IPS DF 6.9 (cell line): Measurements from ENCODE around the gene UTS2.

Experiments used
- DNase-seq: peaks from one replicate; pipeline ENCODE4 v3.0.0-alpha.2; 2013; ENCODE audit warnings: low read depth, low spot score
- H3K27ac ChIP-seq: one replicate; pipeline ENCODE4 v1.5.1; 2013; ENCODE audit warnings: low read length, control low read depth
- H3K27me3 ChIP-seq: 2 replicates; pipeline ENCODE4 v1.6.1; 2013; ENCODE audit warnings: mild to moderate bottlenecking, low read length; ENCODE audit not compliant: control insufficient read depth, insufficient read depth
- H3K36me3 ChIP-seq: 2 replicates; pipeline ENCODE4 v1.6.1; 2013; ENCODE audit warnings: low read length; ENCODE audit not compliant: control insufficient read depth, insufficient read depth
- H3K4me1 ChIP-seq: 2 replicates; pipeline ENCODE4 v1.6.1; 2013; ENCODE audit warnings: low read length; ENCODE audit not compliant: control insufficient read depth, insufficient read depth
- H3K4me3 ChIP-seq: 2 replicates; pipeline ENCODE4 v1.5.1; 2013; ENCODE audit warnings: mild to moderate bottlenecking, low read length
- H3K9me3 ChIP-seq: 2 replicates; pipeline ENCODE4 v1.6.1; 2013; ENCODE audit warnings: low read length, inconsistent platforms; ENCODE audit not compliant: control insufficient read depth, insufficient read depth
- WGBS: extraction: QIAGEN DNeasy Blood & Tissue Kit; methylation state at CpG from one replicate; pipeline ENCODE4 v1.1.7; 2013; ENCODE audit warnings: mixed read lengths, missing lambda C conversion rate; ENCODE audit not compliant: insufficient read length, insufficient coverage; 5-methylcytosine and 5-hydroxymethylcytosine counted together

Gene UTS2

DNA sequence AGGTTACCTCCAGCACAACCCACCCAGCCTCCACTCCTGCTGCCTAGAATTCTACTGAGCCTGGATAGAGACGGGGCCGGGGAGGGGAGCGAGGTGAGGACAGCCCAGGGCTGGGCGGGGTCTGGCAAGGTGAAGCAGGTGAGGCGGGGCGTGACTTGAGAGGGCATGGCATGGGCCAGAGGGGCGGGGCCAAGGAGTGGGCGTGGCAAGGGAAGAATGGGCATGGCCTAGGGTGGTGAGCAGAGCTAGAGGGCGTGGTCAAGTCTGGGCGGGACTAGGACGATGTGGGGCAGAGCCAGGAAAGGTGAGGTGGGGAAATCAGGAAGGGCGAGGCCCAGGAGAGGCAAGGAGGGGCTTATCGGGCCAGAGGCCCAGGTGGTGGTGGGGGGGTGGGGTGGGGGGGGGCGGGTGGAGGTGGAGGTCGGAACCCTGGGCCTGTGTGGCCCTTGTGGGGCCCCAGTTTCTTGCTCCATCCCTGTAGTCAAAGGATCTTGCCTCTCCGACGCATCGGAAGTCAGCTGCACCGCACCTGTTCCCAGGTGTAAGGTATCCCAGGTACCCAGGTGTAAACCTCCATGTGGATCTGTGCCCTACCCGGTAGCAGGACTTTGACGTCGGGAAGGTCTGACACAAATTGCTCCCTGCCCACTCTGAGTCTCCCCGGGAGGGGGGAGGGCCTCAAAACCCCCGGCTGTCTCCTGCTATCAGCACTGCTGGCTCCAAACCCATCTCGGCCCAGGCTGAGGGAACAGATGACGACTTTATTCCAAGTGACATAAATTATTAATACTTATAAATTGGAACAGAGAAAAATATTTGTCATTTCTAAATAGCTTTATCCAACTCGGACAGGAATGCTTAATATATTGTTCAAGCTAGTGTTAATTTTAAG lies 32.9 kb upstream of the UTS2 start:
- H3K27me3 ChIP-seq, result no peaks in the 10 kb centered on the region
- WGBS, result no CpG with 5 or more reads among the region's 27 CpGs
- peak; percentile 90 for DNase-seq
- H3K4me3 ChIP-seq, result no peak overlapping the region
- H3K36me3 ChIP-seq, result no peaks in the 10 kb centered on the region
- H3K4me1 ChIP-seq, result no peaks in the 10 kb centered on the region
- no peak overlapping the region for H3K27ac ChIP-seq
- no peaks in the 10 kb centered on the region for H3K9me3 ChIP-seq

DNA sequence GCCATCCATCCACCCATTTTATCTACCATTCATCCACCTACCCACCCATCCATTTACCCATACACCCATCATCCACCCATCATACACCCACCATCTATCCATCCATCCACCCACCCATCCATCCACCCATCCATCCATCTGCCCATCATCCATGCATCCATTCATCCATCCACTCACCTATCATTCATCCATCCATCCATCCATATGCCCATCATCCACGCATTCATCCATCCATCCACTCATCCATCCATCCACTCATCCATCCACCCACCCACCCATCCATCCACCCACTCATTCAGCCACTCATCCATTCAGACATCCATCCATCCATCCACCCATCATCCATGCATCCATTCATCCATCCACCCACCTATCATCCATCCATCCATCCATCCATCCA lies 31.9 kb upstream of the UTS2 start:
- no CpG with 5 or more reads among the region's 1 CpG for WGBS
- Histone ChIP-seq H3K9me3 (no peaks in the 10 kb centered on the region), H3K4me3 (no peak overlapping the region)

DNA sequence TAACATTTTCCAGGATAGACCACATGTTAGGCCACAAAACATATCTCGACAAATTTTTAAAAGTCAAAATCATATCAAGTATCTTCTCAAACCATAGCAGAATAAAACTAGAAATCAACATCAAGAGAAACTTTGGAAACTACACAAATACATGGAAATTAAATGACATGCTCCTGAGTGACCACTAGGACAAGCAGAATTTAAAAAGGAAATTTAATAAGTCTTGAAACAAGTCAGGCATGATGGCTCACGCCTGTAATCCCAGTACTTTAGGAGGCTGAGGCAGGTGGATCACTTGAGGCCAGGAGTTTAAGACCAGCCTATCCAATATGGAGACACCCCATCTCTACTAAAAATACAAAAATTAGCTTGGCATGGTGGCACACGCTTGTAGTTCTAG lies 26.4 kb upstream of the UTS2 start:
- Histone ChIP-seq H3K27ac (no peak overlapping the region), H3K4me1 (no peaks in the 10 kb centered on the region), H3K27me3 (no peaks in the 10 kb centered on the region), H3K9me3 (no peaks in the 10 kb centered on the region), H3K4me3 (no peak overlapping the region), H3K36me3 (no peaks in the 10 kb centered on the region)
- WGBS, result no CpG with 5 or more reads among the region's 3 CpGs
- DNase-seq, result no peak

More for the DNA sequence above, 31.9 kb upstream of the UTS2 start:
- H3K4me1 ChIP-seq, result no peaks in the 10 kb centered on the region
- H3K36me3 ChIP-seq, result no peaks in the 10 kb centered on the region
- no peaks in the 10 kb centered on the region for H3K27me3 ChIP-seq
- no peak for DNase-seq
- no peak overlapping the region for H3K27ac ChIP-seq

DNA sequence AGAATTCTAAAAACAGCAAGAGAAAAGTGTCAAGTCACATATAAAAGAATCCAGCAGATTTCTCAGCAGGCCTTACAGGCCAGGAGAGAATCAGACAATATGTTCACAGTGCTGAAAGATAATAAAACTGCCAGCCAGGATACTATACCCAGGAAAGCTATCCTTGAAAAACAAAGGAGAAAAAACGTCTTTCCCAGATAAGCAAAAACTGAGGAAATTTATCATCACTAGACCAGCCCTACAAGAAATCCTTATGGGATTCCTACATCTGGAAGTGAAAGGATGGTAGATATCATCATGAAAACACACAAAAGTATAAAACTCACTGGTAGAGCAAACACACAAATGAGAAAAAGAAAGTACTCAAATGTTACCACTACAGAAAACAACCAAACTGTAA lies 25.2 kb upstream of the UTS2 start:
- Histone ChIP-seq H3K9me3 (no peaks in the 10 kb centered on the region), H3K27ac (no peak overlapping the region), H3K4me1 (no peaks in the 10 kb centered on the region), H3K36me3 (no peaks in the 10 kb centered on the region), H3K27me3 (no peaks in the 10 kb centered on the region), H3K4me3 (no peak overlapping the region)
- no CpG with 5 or more reads among the region's 1 CpG for WGBS
- DNase-seq, result no peak

DNA sequence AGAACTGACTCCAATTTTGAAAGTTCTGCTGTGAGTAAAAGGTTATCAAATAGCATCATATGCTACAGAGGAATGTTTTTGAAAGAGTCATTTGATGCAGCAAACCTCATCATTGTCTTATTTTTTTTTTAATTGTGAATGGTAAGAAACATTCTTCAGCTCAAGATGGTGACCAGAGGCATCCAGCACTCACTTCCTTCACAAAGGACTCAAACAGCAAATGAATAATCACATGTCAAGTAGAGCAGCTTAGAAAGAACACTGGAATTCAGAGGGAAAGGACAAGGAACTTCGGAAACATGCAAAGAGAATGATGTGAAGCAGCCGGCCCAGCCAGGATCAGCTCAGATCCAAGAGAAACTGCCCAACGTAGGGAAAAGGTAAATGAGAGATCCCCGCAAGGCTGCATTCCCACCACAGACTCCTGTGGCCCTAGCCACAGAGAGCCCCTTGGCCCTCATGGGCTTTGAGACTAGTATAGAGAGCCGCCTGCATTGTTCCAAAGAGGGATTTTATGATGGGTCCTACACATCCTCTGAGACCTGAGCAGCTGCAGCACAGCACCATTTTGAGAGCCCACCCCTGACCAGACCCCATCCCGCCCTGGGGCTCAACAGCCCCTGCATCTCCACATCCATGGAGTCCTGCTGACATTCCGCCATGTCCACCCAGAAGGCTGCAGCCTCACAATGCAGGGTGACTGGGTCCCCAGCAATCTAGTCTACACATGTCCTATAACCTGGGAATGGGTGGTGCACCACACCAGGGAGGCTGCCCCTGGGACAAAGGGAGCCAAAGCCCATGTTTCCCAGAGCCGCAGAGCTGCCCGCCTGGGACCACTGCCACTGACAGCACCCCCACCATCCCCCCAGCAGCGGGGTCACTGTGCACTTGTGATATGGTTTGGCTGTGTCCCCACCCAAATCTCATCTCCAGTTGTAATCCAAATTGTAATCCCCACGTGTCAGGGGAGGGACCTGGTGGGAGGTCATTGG lies 21.2 kb upstream of the UTS2 start:
- no peaks in the 10 kb centered on the region; the same call in 1 of the 2 replicates for H3K4me1 ChIP-seq
- H3K27me3 ChIP-seq, result no peaks in the 10 kb centered on the region
- no peak overlapping the region for H3K27ac ChIP-seq
- H3K9me3 ChIP-seq, result no peaks in the 10 kb centered on the region
- no peaks in the 10 kb centered on the region for H3K36me3 ChIP-seq
- DNase-seq, result no peak
- WGBS, result no CpG with 5 or more reads among the region's 11 CpGs
- H3K4me3 ChIP-seq, result no peak overlapping the region

DNA sequence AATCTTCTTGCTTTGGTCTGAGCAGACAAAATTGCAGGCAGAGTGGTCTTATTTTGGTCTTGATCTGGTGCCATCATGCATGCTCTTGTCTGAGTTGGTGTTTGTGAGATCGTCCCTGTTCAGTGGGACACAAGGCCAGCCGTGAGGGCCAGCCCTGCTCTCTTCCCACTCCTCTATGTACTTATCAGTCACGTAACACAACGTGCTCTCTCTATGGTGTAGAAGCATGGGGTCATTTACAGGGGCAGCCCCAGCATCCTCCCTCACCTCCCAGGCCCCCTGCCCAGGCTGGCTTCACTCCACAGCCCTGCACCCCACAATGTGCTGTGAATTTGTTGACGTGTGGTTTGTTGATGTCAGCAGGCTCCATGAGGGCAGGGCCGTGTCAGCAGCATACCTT lies 18.3 kb upstream of the UTS2 start:
- no peaks in the 10 kb centered on the region for H3K36me3 ChIP-seq
- H3K4me1 ChIP-seq, result no peaks in the 10 kb centered on the region; the same call in 1 of the 2 replicates
- DNase-seq, result no peak
- H3K9me3 ChIP-seq, result no peaks in the 10 kb centered on the region
- no peak overlapping the region for H3K4me3 ChIP-seq
- no peak overlapping the region for H3K27ac ChIP-seq
- H3K27me3 ChIP-seq, result no peaks in the 10 kb centered on the region
- WGBS, result no CpG with 5 or more reads among the region's 6 CpGs

DNA sequence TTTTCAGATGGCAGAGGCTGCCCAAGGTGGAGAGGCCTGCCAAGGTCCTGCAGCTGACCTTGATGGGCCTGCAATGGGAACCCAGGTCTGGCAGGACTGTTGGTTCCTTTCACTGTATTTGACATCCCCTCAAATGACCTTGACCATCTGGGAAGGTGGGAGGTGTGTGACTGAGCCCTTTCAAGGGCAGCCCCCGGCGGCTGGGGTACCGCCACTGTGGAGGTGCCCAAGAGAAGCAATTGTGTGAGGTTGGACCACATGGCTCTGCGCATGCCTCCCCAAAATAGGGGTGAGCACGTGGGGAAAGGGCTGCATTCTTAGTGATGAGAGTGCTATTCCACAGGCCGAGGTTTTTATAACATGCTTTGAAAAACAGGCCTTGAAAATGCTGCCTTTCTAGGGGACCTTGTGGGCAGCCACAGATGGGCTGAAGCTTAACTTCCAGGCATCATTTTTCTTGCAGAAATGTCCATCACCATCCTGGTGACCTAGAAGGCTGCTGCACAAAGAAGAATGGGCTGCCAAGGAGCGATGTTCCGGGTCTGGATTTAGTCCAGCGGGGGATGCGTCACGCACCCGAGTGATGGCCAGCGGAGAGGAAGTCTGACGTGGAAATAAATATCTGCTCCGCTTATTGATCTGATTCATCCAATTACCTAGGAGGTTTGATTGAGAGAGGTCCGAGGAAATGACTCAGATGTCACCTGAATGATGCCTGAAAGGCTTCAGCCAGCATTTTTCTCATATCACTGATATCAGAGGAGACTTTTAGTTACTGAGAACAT lies 16.5 kb upstream of the UTS2 start:
- no peak for DNase-seq
- H3K36me3 ChIP-seq, result no peaks in the 10 kb centered on the region
- no CpG with 5 or more reads among the region's 16 CpGs for WGBS
- no peak overlapping the region for H3K4me3 ChIP-seq
- H3K9me3 ChIP-seq, result no peaks in the 10 kb centered on the region
- no peaks in the 10 kb centered on the region; the same call in 1 of the 2 replicates for H3K4me1 ChIP-seq
- H3K27me3 ChIP-seq, result no peaks in the 10 kb centered on the region
- no peak overlapping the region for H3K27ac ChIP-seq

DNA sequence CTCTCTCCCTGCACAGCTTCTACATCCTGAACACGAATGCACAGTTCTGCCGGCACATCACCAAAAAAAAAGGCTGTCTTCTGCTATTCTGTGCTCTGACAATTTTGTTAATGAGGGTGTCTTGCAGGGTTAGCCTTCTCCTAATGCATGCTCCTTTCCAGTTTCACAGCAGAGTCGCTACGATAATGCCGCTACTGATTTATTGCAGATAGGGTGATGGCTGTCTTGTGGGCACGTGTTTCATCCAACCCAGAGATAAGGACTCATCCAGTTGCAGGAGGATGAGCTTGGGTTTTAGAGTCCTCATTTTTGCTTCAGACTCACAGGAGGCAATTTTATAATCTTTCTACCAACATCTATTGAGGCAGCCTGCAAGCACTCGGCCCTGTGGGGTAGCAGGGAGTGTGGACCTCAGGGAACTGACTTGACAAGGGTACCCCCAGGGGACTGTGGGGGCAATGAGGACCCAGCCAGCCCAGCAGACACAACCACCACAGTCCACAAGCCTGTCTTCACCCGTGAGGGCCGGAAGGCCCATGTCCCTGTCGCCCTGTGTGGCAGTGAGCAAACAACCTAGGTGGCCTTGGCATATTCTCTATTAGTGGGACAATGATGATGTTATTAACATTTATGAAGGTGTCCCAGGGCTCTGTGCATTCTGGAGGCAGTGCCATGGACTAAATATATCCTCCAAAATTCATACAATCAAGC lies 15.4 kb upstream of the UTS2 start:
- H3K27me3 ChIP-seq, result no peaks in the 10 kb centered on the region
- H3K4me3 ChIP-seq, result no peak overlapping the region
- H3K27ac ChIP-seq, result no peak overlapping the region
- no peaks in the 10 kb centered on the region for H3K9me3 ChIP-seq
- no peak for DNase-seq
- no peaks in the 10 kb centered on the region for H3K36me3 ChIP-seq
- H3K4me1 ChIP-seq, result no peaks in the 10 kb centered on the region; the same call in 1 of the 2 replicates
- WGBS, result no CpG with 5 or more reads among the region's 10 CpGs

DNA sequence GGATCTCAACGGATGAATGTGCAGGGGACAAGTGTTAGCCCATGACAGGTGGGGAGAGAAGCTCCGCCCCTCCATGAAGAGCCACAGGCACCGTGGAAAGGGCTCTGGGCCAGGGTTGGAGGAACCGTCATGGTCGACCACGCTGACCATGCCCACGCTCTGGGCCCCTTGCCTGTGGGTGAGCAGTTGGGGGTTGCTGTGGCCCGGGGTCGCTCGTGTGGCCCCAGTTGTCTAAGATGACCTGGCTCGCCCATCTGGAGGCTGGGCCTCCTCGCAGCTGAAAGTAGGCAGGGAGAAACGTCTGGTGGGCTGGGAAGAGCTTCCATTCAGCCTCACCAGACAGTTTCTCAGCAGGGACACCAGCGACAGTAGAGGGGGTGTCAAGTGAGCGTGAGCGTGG lies 13.1 kb upstream of the UTS2 start:
- no CpG with 5 or more reads among the region's 16 CpGs for WGBS
- DNase-seq, result no peak
- Histone ChIP-seq H3K36me3 (no peaks in the 10 kb centered on the region), H3K4me1 (no peaks in the 10 kb centered on the region; the same call in 1 of the 2 replicates), H3K9me3 (no peaks in the 10 kb centered on the region), H3K27ac (no peak overlapping the region), H3K27me3 (no peaks in the 10 kb centered on the region), H3K4me3 (no peak overlapping the region)
